H9 (cell line): Measurements from ENCODE around the gene ENOX1. TPM values are rescaled to one million over a fixed set of nuclear protein-coding genes. Genes with fewer than 3 reads are reported as not detected.
A peak's percentile ranks its signal among the peaks of the same experiment; 100 is the strongest.

Source experiments
- DNase-seq: peaks from one replicate; pipeline ENCODE4 v3.0.0-alpha.2; 2017
- H2AFZ ChIP-seq: one replicate; pipeline ENCODE4 v1.6.1; 2013; ENCODE audit warnings: mild to moderate bottlenecking, low read length, control low read depth, moderate library complexity
- H2AK5ac ChIP-seq: 2 replicates; pipeline ENCODE4 v1.6.1; 2013; ENCODE audit warnings: low read length, control low read depth, mixed read lengths; ENCODE audit not compliant: insufficient read length
- H2BK120ac ChIP-seq: one replicate; pipeline ENCODE4 v1.6.1; 2013; ENCODE audit warnings: low read depth, mild to moderate bottlenecking, low read length, control low read depth, inconsistent platforms; ENCODE audit not compliant: poor library complexity, severe bottlenecking
- H2BK12ac ChIP-seq: 2 replicates; pipeline ENCODE4 v1.6.1; 2013; ENCODE audit warnings: low read length, control low read depth, mixed read lengths, low read depth; ENCODE audit not compliant: insufficient read length
- H2BK15ac ChIP-seq: 2 replicates; pipeline ENCODE4 v1.6.1; 2013; ENCODE audit warnings: low read depth, low read length, control low read depth
- H2BK20ac ChIP-seq: one replicate; pipeline ENCODE4 v1.6.1; 2013; ENCODE audit warnings: low read depth, mild to moderate bottlenecking, low read length, control low read depth, inconsistent platforms; ENCODE audit not compliant: poor library complexity, severe bottlenecking
- H2BK5ac ChIP-seq: 2 replicates; pipeline ENCODE4 v1.6.1; 2013; ENCODE audit warnings: low read length, control low read depth, mixed read lengths; ENCODE audit not compliant: insufficient read length
- H3K14ac ChIP-seq: 2 replicates; pipeline ENCODE4 v1.6.1; 2013; ENCODE audit warnings: low read length, control low read depth; ENCODE audit not compliant: insufficient read depth
- H3K18ac ChIP-seq: 2 replicates; pipeline ENCODE4 v1.6.1; 2013; ENCODE audit warnings: low read depth, mild to moderate bottlenecking, mixed read lengths, low read length, control low read depth; ENCODE audit not compliant: insufficient read length
- H3K23ac ChIP-seq: 2 replicates; pipeline ENCODE4 v1.6.1; 2013; ENCODE audit warnings: low read length, control low read depth, mixed read lengths, low read depth; ENCODE audit not compliant: insufficient read length
- H3K23me2 ChIP-seq: 2 replicates; pipeline ENCODE4 v1.6.1; 2013; ENCODE audit warnings: low read depth, mild to moderate bottlenecking, mixed read lengths, low read length, control low read depth; ENCODE audit not compliant: insufficient read length, poor library complexity, severe bottlenecking
- H3K27ac ChIP-seq: 2 replicates; pipeline ENCODE4 v1.5.1; 2013; ENCODE audit warnings: low read length, control low read depth, mixed read lengths, low read depth; ENCODE audit not compliant: insufficient read length
- H3K27me3 ChIP-seq: 2 replicates; pipeline ENCODE4 v1.6.1; 2013; ENCODE audit warnings: low read length, control low read depth, inconsistent platforms; ENCODE audit not compliant: insufficient read depth
- H3K4ac ChIP-seq: 2 replicates; pipeline ENCODE4 v1.6.1; 2013; ENCODE audit warnings: low read depth, mild to moderate bottlenecking, control low read depth, inconsistent platforms, low read length, moderate library complexity
- H3K4me1 ChIP-seq: 2 replicates; pipeline ENCODE4 v1.6.1; 2013; ENCODE audit warnings: low read length, control low read depth, inconsistent platforms; ENCODE audit not compliant: insufficient read depth
- H3K4me2 ChIP-seq: 2 replicates; pipeline ENCODE4 v1.6.1; 2013; ENCODE audit warnings: low read length, control low read depth, mixed read lengths; ENCODE audit not compliant: insufficient read length, insufficient read depth
- H3K56ac ChIP-seq: 2 replicates; pipeline ENCODE4 v1.6.1; 2013; ENCODE audit warnings: low read depth, mild to moderate bottlenecking, mixed read lengths, low read length, control low read depth; ENCODE audit not compliant: insufficient read length
- H3K79me1 ChIP-seq: 2 replicates; pipeline ENCODE4 v1.6.1; 2013; ENCODE audit warnings: low read depth, mild to moderate bottlenecking, moderate library complexity, low read length, control low read depth, inconsistent platforms; ENCODE audit not compliant: insufficient read depth, poor library complexity, severe bottlenecking
- H3K79me2 ChIP-seq: 2 replicates; pipeline ENCODE4 v1.6.1; 2013; ENCODE audit warnings: low read length, control low read depth, inconsistent platforms; ENCODE audit not compliant: insufficient read depth
- H3K9ac ChIP-seq: 2 replicates; pipeline ENCODE4 v1.6.1; 2013; ENCODE audit warnings: low read length, control low read depth, mixed read lengths; ENCODE audit not compliant: insufficient read length; ENCODE audit errors: extremely low read depth
- H3K9me3 ChIP-seq: one replicate; pipeline ENCODE4 v1.6.1; 2013; ENCODE audit warnings: low read depth, low read length, inconsistent platforms; ENCODE audit not compliant: control insufficient read depth
- H3T11ph ChIP-seq: one replicate; pipeline ENCODE4 v1.6.1; 2013; ENCODE audit warnings: mild to moderate bottlenecking, low read length, control low read depth, inconsistent platforms
- H4K20me1 ChIP-seq: one replicate; pipeline ENCODE4 v1.6.1; 2013; ENCODE audit not compliant: control insufficient read depth, insufficient read length, insufficient read depth
- H4K5ac ChIP-seq: 2 replicates; pipeline ENCODE4 v1.6.1; 2013; ENCODE audit warnings: low read depth, mild to moderate bottlenecking, mixed read lengths, low read length, control low read depth; ENCODE audit not compliant: insufficient read length
- H4K8ac ChIP-seq: replicated peaks from 2 replicates; pipeline ENCODE4 v1.6.1; 2013; ENCODE audit warnings: low read length, control low read depth, mixed read lengths, low read depth; ENCODE audit not compliant: insufficient read length
- H4K91ac ChIP-seq: 2 replicates; pipeline ENCODE4 v1.6.1; 2013; ENCODE audit warnings: low read depth, mild to moderate bottlenecking, moderate library complexity, mixed read lengths, low read length, control low read depth; ENCODE audit not compliant: insufficient read length
- H3K27ac Mint-ChIP-seq, 3 experiments: 2 replicates in 2 of 3; 3 replicates in 1 of 3; pipeline ENCODE4 v1.8.0; 2020 to 2021; ENCODE audit warnings: mixed read lengths in 3 of 3, mild to moderate bottlenecking in 1 of 3, moderate library complexity in 1 of 3
- H3K27me3 Mint-ChIP-seq: 2 replicates; pipeline ENCODE4 v1.8.0; 2021; ENCODE audit warnings: low read depth, mild to moderate bottlenecking, moderate library complexity, mixed read lengths
- H3K36me3 Mint-ChIP-seq, 3 experiments: 2 replicates in 2 of 3; 3 replicates in 1 of 3; pipeline ENCODE4 v1.8.0; 2020 to 2021; ENCODE audit warnings: low read depth in 3 of 3, mixed read lengths in 3 of 3; ENCODE audit not compliant: insufficient read depth in 1 of 3
- H3K4me1 Mint-ChIP-seq, 2 experiments: 2 replicates each; pipeline ENCODE4 v1.8.0; 2020; ENCODE audit warnings: mixed read lengths in 2 of 2
- H3K4me3 Mint-ChIP-seq, 2 experiments: 2 replicates in 1 of 2; 3 replicates in 1 of 2; pipeline ENCODE4 v1.8.0; 2020 to 2021; ENCODE audit warnings: mild to moderate bottlenecking in 2 of 2, mixed read lengths in 2 of 2, moderate library complexity in 1 of 2
- H3K9me3 Mint-ChIP-seq, 2 experiments: 2 replicates in 1 of 2; 3 replicates in 1 of 2; pipeline ENCODE4 v1.8.0; 2020; ENCODE audit warnings: mild to moderate bottlenecking in 2 of 2, mixed read lengths in 2 of 2, moderate library complexity in 1 of 2
- WGBS: extraction: QIAGEN DNeasy Blood & Tissue Kit; methylation state at CpG from one replicate; pipeline ENCODE4 v1.1.7; 2013; ENCODE audit warnings: missing lambda C conversion rate, low lambda C conversion rate, mixed read lengths; ENCODE audit not compliant: insufficient read length; ENCODE audit errors: extremely low coverage; 5-methylcytosine and 5-hydroxymethylcytosine counted together
- total RNA-seq: library from RNA; stranded (reverse); gene quantifications from 2 replicates; pipeline ENCODE4 v1.2.1, GENCODE V29; 2021
- TF ChIP-seq, protein P1 (sequence below): fragments of 200-600 bp; sonication (generic); conservative IDR thresholded peaks from 3 replicates; pipeline ENCODE4 v1.8.0; 2021; ENCODE audit warnings: antibody characterized with exemption, mild to moderate bottlenecking

The ENOX1 gene
- total RNA-seq, 1 experiment from 2014 or later, result 0.24 TPM

DNA sequence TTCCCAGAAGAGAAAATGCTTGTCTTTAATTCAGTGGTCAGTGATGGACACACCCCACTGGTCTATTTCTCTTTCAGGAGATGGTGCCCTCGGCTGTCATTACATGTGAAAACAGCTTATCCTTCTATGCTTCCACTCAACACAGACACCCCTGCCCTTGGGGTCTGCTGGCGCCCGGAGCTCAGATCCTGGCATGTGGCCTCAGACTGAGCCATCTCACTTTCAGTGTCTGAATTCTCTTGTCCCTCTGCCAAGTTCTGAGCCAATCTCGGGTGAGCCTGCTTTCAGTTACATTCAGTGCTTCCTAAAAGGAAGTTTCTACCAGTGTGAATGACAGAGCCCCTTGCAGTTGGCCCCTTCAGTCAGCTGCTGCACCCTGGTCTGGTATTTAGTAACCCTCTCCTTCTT, 469.8 kb downstream of the ENOX1 start:
- peaks cover 14% of the 10 kb centered on the region; the same call in 1 of the 2 replicates for H3K4me1 ChIP-seq
- DNase-seq, result no peak
- no peak overlapping the region for H3K14ac ChIP-seq
- Mint-ChIP-seq H3K27ac (peak overlapping the region; percentile 66 to 98 (median 90)), H3K9me3 (no peaks in the 10 kb centered on the region; a peak in 1 of 5 replicates), H3K4me3 (peak overlapping the region; percentile 30 to 60; a peak in 3 of 5 replicates), H3K27me3 (no peaks in the 10 kb centered on the region; the same call in 1 of the 2 replicates), H3K4me1 (peaks cover 48 to 57% of the 10 kb centered on the region in 2 experiments), H3K36me3 (no peaks in the 10 kb centered on the region)
- H3K27ac ChIP-seq, result no peak overlapping the region
- no peak overlapping the region for H4K91ac ChIP-seq
- H3K23ac ChIP-seq, result no peak overlapping the region
- H3K4me2 ChIP-seq, result no peak overlapping the region
- H3K18ac ChIP-seq, result no peak overlapping the region
- no peaks in the 10 kb centered on the region for H3K79me2 ChIP-seq
- H3K23me2 ChIP-seq, result no peaks in the 10 kb centered on the region
- no peaks in the 10 kb centered on the region for H3K9me3 ChIP-seq
- H2AK5ac ChIP-seq, result no peak overlapping the region
- H3K9ac ChIP-seq, result no peak overlapping the region
- no peaks in the 10 kb centered on the region for H3K27me3 ChIP-seq
- H3K56ac ChIP-seq, result no peak overlapping the region
- H2BK20ac ChIP-seq, result no peak overlapping the region
- H2AFZ ChIP-seq, result no peak overlapping the region
- no peak overlapping the region for H2BK120ac ChIP-seq
- H3K4ac ChIP-seq, result no peak overlapping the region
- no peak overlapping the region for H4K5ac ChIP-seq
- H4K20me1 ChIP-seq, result no peaks in the 10 kb centered on the region
- H2BK15ac ChIP-seq, result no peak overlapping the region
- WGBS, result no CpG with 5 or more reads among the region's 4 CpGs
- TF ChIP-seq, protein P1, sequence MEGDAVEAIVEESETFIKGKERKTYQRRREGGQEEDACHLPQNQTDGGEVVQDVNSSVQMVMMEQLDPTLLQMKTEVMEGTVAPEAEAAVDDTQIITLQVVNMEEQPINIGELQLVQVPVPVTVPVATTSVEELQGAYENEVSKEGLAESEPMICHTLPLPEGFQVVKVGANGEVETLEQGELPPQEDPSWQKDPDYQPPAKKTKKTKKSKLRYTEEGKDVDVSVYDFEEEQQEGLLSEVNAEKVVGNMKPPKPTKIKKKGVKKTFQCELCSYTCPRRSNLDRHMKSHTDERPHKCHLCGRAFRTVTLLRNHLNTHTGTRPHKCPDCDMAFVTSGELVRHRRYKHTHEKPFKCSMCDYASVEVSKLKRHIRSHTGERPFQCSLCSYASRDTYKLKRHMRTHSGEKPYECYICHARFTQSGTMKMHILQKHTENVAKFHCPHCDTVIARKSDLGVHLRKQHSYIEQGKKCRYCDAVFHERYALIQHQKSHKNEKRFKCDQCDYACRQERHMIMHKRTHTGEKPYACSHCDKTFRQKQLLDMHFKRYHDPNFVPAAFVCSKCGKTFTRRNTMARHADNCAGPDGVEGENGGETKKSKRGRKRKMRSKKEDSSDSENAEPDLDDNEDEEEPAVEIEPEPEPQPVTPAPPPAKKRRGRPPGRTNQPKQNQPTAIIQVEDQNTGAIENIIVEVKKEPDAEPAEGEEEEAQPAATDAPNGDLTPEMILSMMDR, result no peak
- H2BK5ac ChIP-seq, result no peak overlapping the region
- no peak overlapping the region for H2BK12ac ChIP-seq
- H3K79me1 ChIP-seq, result no peaks in the 10 kb centered on the region
- no peak overlapping the region for H3T11ph ChIP-seq
- H4K8ac ChIP-seq, result no peak overlapping the region
